Measurements from ENCODE around the gene ART4.

ART4 gene

GRCh38 chr12:14843425-14843887 is at the start of gene ART4:
TSS of gene ART4 (minus strand) at chr12:14843526. CDS start at chr12:14843113, 413 bp downstream.
- DNase-seq, result no peak

- no peak for DNase-seq
Observed at GRCh38 chr12:14892726-14893505, 49.6 kb upstream of the ART4 start.

DNA sequence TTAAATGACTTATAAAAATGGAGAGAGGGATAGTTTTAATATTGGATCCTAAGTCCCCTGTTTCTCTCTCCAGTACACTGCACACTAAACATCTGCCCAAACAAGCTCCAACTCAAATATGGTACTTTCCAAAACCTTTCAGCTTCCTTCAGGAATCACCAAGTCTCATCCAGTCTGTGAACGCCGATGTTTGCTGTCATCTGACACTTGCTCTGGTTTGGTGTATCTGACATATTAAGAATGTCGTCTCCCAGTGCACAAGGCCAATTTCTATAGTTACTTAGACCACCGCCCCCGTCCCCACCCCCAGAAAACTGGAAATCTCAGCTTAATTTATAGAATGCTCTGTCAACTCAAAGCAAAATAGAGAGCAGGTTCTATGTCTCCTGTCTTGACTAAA is 47.4 kb upstream of the ART4 start:
- DNase-seq, result no peak

GRCh38 chr12:14886271-14886670 is 42.9 kb upstream of the ART4 start:
- no peak for DNase-seq

GRCh38 chr12:14885718-14886221 is 42.4 kb upstream of the ART4 start, which contains the start of gene MGP:
TSS of gene MGP (minus strand) at chr12:14885854. CDS start at chr12:14885791, 63 bp downstream.
- no peak for DNase-seq

DNA sequence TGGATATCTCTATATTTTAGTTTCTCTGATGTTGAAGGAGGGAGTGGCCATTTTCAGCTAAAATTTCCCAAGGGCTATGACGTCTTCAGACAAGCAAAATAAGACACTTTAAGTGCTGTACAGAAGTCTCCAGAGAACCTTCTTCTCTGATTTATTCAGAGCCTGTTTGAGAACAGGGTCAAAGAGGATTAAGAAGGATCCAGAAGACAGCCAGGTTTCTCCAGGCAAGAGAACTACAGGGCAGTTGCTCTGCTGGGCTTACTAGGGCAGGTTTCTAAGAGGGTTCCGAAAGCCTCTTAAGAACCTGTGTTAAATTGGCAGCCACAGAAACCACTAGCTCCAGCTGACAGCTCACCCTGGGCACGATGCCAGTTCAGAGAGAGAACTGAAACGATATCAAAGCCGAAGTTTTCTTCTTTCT is 41.1 kb upstream of the ART4 start:
- peak; percentile 86 for DNase-seq

- no peak for DNase-seq
Observed at GRCh38 chr12:14883686-14884085, 40.4 kb upstream of the ART4 start.

DNA sequence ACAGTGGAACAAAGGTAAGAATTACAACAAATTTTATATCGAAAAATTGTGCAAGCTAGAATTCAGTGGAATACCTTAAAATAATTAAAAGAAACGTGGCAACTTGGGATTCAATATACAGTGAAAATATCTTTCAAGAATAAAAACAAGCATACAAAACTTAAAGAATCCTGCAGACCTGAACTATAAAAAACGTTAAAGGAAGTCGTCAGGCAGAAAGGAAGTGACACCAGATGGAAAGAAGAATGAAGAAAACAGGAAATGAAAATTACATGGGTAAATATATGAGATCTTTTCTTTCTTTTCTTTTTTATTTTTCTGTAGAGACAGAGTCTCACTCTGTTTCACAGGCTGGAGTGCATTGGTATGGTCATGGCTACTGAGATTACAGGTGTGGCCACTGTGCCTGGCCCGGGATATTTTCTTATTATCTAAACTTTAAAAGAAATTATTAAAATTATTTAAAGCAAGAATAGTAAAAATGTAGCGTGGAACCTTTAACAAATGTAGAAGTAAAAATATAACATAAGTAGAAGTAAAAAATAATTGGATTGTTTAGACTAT is 37.6 kb upstream of the ART4 start:
- no peak for DNase-seq

DNA sequence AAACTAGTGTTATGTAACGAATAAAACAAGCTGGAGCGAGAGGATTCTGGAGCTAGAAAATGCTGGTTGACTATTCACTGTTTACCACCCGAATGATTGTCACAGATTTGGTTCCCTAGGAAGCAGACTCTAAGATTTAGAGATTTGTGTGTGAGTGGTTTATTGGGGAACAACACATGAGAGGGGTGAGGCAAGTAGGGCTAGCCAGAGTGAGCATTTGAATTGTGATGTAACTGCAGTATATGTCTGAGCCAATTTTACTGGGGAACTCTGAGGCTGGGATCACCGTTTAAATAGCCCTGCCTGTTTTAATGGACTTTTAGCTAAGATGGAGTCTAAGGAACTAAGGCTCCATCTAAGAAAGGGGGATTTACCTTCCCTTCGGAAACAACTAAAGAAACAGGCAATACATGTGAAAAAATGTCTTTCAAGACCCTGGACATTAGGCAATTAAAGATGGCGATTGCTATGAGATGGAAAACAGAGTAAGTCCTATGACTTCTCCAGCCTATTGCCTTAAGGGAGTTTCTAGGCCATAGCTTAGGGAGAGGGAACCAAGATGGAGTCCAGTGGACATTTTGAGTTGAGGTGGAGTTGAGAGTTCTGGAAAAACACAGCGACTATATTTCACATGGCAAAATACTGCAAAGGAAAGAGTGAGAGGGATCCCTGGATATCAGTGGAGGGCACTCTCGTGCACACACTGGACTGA is 36.1 kb upstream of the ART4 start:
- no peak for DNase-seq

GRCh38 chr12:14878488-14878887 is 35.2 kb upstream of the ART4 start:
- no peak for DNase-seq

DNA sequence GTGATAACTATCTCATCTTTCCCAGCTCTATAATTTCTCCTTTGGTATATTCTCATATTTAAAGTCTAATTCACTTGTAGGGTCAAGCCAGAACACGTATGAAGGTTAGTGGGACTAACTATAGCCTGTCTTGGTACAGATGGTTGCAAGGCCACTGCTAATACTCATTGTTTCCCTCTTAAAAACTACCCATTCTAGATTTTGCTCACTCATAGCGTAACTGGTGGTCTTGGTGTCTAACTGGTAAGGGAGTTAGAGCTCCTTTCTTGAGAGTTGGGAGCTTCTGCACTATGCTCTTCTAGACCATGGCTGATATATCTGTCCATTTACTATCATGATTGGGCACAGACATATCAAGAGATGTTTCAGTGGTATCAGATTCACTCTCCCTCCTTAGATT is 33.5 kb upstream of the ART4 start:
- no peak for DNase-seq

GRCh38 chr12:14874882-14875281 is 31.6 kb upstream of the ART4 start:
- DNase-seq, result no peak

DNA sequence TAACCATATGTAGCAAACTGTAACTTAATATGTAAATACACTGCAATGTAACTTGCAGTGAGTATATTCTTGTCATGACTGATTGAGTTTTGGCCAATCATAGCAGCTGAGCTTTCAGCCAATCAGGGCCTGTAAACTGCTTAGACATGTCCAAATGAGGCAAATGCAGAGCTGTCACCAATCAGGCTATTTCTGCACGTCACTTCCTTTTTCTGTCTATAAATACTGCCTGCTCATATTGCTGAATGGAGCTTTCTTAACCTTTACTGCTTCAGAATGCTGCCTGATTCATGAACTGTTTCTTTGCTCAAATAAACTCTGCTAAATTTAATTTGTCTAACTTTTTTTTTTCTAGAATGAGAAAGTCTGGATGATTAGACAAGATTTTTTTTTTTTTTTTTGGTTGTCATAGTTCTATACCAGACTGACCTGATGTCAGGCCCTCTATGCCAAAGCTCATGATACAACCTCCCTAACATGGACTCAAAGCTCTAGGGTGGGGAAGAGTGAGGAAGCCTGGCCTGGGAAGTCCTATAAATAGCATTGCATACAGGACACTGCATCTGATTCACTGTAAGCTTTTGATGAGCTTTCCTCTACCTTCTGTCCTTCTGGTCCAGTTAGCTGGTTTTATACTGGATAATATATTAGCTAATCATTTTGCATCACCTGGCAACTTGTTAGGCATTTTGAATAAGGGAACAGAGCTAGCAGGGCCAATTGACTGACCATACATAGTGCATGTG is 30.3 kb upstream of the ART4 start:
- no peak for DNase-seq

DNA sequence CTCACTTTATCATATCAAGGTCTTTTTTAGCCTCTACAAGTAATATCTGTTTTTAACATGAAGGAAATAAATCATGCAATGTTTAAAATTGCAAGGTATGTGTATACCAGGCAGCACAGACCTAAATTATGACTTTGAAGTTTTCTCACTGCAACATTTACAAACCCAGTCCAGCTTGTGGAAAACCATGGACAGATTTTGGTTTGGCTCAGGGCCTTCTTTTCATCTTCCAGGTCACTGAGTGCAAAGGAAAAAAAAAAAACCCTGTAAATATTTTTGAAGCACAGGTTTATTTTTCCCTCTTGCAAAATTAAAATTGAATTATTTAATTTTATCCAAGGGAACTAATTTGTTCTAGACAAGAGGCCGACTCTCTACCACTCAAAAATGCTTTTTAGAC is 28.6 kb upstream of the ART4 start:
- no peak for DNase-seq

GRCh38 chr12:14871247-14871646 is 27.9 kb upstream of the ART4 start:
- no peak for DNase-seq

- no peak for DNase-seq
Observed at GRCh38 chr12:14868916-14869506, 25.7 kb upstream of the ART4 start.

GRCh38 chr12:14860490-14860889 is 17.2 kb upstream of the ART4 start:
- DNase-seq, result no peak

- no peak for DNase-seq
Observed at GRCh38 chr12:14858513-14858912, 15.2 kb upstream of the ART4 start.

DNA sequence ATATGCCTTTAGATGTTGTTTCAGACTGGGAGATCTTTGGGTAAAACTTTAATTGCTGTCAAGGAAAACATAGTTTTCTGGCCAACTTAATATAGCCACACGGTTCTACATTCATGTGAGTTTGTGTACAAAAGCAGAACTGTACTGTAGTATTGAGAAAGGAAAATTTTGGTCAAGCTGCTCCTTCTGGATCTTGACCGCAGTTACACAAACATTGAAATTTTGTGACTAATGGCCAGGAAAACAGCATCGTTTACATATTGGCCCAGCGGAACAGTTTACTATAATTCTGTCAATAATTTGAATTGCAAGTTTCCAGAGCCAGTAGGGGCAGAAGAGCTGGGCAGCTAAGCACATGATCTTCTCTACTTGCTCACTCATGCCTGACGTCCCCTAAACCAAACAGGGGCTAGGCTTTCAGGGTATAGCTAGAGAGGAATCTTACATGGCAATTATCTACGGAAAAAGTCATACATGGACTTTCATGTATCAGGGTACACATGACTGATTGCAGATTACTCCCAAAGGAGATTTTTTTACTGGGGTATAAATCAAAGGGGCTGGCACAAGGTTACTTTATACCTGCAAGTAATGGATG is 11.4 kb upstream of the ART4 start:
- no peak for DNase-seq

- DNase-seq, result no peak
Observed at GRCh38 chr12:14853961-14854360, 10.6 kb upstream of the ART4 start.

DNA sequence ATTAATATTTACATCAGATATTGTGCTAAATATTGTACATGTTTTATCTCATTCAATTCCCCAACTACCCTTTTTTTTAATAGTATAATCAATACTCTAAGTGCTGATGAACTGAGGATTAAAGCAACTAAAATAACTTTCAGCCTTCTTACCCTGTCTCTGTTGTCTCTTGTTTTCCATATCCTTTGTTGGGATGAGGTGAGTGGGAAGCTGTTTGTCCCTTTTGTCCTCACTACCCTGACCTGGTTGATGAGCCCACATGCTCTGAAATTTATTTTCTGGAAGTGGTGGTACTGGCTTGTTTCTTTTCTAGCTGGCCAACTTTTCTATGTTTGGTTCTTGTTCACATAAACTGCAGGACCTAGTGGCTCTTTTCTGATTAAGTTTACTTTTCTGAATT is 9.6 kb upstream of the ART4 start:
- no peak for DNase-seq
